Kidney (tissue), 14 donors: ENCODE results near the gene GRAMD2A. TPM values are rescaled to one million over a fixed set of nuclear protein-coding genes. Genes with fewer than 3 reads are reported as not detected.
A peak's percentile ranks its signal among the peaks of the same experiment; 100 is the strongest.

Experiments used
- DNase-seq, 5 donors: peaks; one replicate each; pipeline ENCODE4 v3.0.0-alpha.2; 2013 to 2020
- FAIRE-seq: peaks from 2 replicates; lab custom pipeline; 2012; peaks lifted over from hg19 to GRCh38; lab: Jason Lieb, UNC
- H3K27ac ChIP-seq, 2 donors: one replicate each; pipeline ENCODE4 v1.7.0; 2013; ENCODE audit warnings: low read depth in 2 of 2, low read length in 2 of 2, inconsistent platforms in 1 of 2
- H3K27me3 ChIP-seq: one replicate; pipeline ENCODE4 v1.7.1; 2013; ENCODE audit warnings: low read length, inconsistent platforms; ENCODE audit not compliant: control insufficient read depth, insufficient read depth
- H3K36me3 ChIP-seq, 3 donors: one replicate each; pipeline versions ENCODE4 v1.7.0 to v1.7.1; 2013; ENCODE audit warnings: low read length in 3 of 3, control low read depth in 1 of 3, inconsistent platforms in 1 of 3; ENCODE audit not compliant: insufficient read depth in 3 of 3, control insufficient read depth in 2 of 3
- H3K4me1 ChIP-seq, 3 donors: one replicate each; pipeline versions ENCODE4 v1.7.0 to v1.7.1; 2013; ENCODE audit warnings: low read length in 3 of 3, inconsistent platforms in 1 of 3, low read depth in 1 of 3; ENCODE audit not compliant: control insufficient read depth in 2 of 3, insufficient read depth in 2 of 3
- H3K4me3 ChIP-seq, 3 donors: one replicate each; pipeline versions ENCODE4 v1.7.0 to v1.8.1; 2013; ENCODE audit warnings: low read length in 3 of 3, control low read depth in 1 of 3, inconsistent platforms in 1 of 3
- H3K9ac ChIP-seq, 3 donors: one replicate each; pipeline versions ENCODE4 v1.7.0 to v1.7.1; 2013; ENCODE audit warnings: low read length in 3 of 3, control low read depth in 1 of 3, inconsistent platforms in 1 of 3
- H3K9me3 ChIP-seq, 3 donors: one replicate each; pipeline versions ENCODE4 v1.7.0 to v1.7.1; 2013; ENCODE audit warnings: low read length in 3 of 3, control low read depth in 1 of 3, inconsistent platforms in 1 of 3; ENCODE audit not compliant: control insufficient read depth in 2 of 3, insufficient read depth in 1 of 3
- CTCF ChIP-seq: IDR thresholded peaks from 3 replicates; pipeline ENCODE4 v1.5.1; 2012; ENCODE audit warnings: mild to moderate bottlenecking, moderate library complexity, borderline replicate concordance; ENCODE audit not compliant: insufficient read depth; ENCODE audit errors: extremely low read depth
- intact Hi-C: fragments of 100-400 bp; cut with DNase I; formaldehyde crosslinking; loops from one replicate; pipeline ENCODE4 v1.11.1; 2022
- polyA plus RNA-seq: library from polyadenylated mRNA; stranded (reverse); fragments of 350-450 nt; fragmentation: Illumina TruSeq; extraction: RNeasy Lipid Tissue Mini Kit (QIAGEN cat#74804); gene quantifications from one replicate; pipeline ENCODE4 v1.2.3, GENCODE V29; 2014; ENCODE audit warnings: low read depth, low replicate concordance; ENCODE audit not compliant: insufficient read depth
- total RNA-seq: library from RNA; stranded (reverse); fragmentation: NEBNext Ultra II Directional; extraction: Animal tissue kit (Norgen Biotek cat#: 25700); gene quantifications from one replicate; pipeline ENCODE4 v1.2.1, GENCODE V29; 2021
- donor health status: control.
- donor health status: control.
- donor health status: control.
- donor health status: control.
- donor health status: control.
- donor health status: DM: yes; HTN: yes; CAD: no.
- donor health status: Normal renal cell carcinoma (clear cell type).

GRAMD2A gene
- total and polyA plus RNA-seq, 2 donors from 2014 or later, result 2.7 to 5.4 TPM

- intact Hi-C loops, result no loop called here
- no peak overlapping the region for H3K4me3 ChIP-seq
These were observed 41.0 kb upstream of the GRAMD2A start for GRCh38 chr15:72238586-72238985.

GRCh38 chr15:72237853-72238224 is 40.3 kb upstream of the GRAMD2A start:
- no peak for FAIRE-seq
- no peak overlapping the region for H3K9ac ChIP-seq

More at GRCh38 chr15:72238586-72238985, 41.0 kb upstream of the GRAMD2A start:
- Histone ChIP-seq H3K9me3 (no peaks in the 10 kb centered on the region), H3K36me3 (peaks cover 2 to 29% (median 21%) of the 10 kb centered on the region in 3 donors), H3K4me1 (no peaks in the 10 kb centered on the region), H3K27me3 (no peaks in the 10 kb centered on the region), H3K9ac (no peak overlapping the region), H3K27ac (no peak overlapping the region)
- FAIRE-seq, result no peak
- DNase-seq, result no peak
- no peak for TF ChIP-seq CTCF

GRCh38 chr15:72237029-72237852 is 39.7 kb upstream of the GRAMD2A start:
- TF ChIP-seq CTCF, result no peak
- Histone ChIP-seq H3K9ac (no peak overlapping the region), H3K9me3 (no peaks in the 10 kb centered on the region), H3K36me3 (peaks cover 2 to 18% (median 14%) of the 10 kb centered on the region in 3 donors), H3K4me3 (no peak overlapping the region), H3K4me1 (peaks cover 0 to 3% (median 0%) of the 10 kb centered on the region in 3 donors), H3K27ac (no peak overlapping the region), H3K27me3 (no peaks in the 10 kb centered on the region)
- intact Hi-C loops, result no loop called here
- peak in 1 of 5 donors; percentile 76 for DNase-seq
- no peak for FAIRE-seq

More at GRCh38 chr15:72237853-72238224, 40.3 kb upstream of the GRAMD2A start:
- DNase-seq, result no peak
- Histone ChIP-seq H3K4me3 (no peak overlapping the region), H3K27me3 (no peaks in the 10 kb centered on the region), H3K9me3 (no peaks in the 10 kb centered on the region), H3K27ac (no peak overlapping the region), H3K36me3 (peaks cover 2 to 22% (median 20%) of the 10 kb centered on the region in 3 donors), H3K4me1 (no peaks in the 10 kb centered on the region)
- intact Hi-C loops, result no loop called here
- no peak for TF ChIP-seq CTCF
